K562 (cell line): ENCODE measurements around the gene ALS2CL. TPM values are rescaled to one million over a fixed set of nuclear protein-coding genes. Genes with fewer than 3 reads are reported as not detected.
A peak's percentile ranks its signal among the peaks of the same experiment; 100 is the strongest.

Experiments used
- FOXJ3 ChIP-seq: sonication (generic); formaldehyde crosslinking; IDR thresholded peaks from 2 replicates; pipeline ENCODE4 v1.4.0; 2020; ENCODE audit warnings: mild to moderate bottlenecking, missing genetic modification reagents
- HLTF ChIP-seq: fragments of 450-650 bp; IDR thresholded peaks from 2 replicates; pipeline ENCODE4 v1.6.1; 2016
- KAT2B ChIP-seq: IDR thresholded peaks from one replicate; pipeline ENCODE4 v1.6.1; 2012; ENCODE audit warnings: low read depth, mild to moderate bottlenecking, control low read depth, inconsistent platforms, low read length, moderate library complexity
- KLF13 ChIP-seq: fragments of 450-650 bp; IDR thresholded peaks from 2 replicates; pipeline ENCODE4 v1.6.1; 2016; ENCODE audit warnings: missing genetic modification characterization, low read depth, mild to moderate bottlenecking, missing compliant biosample characterization, moderate library complexity, borderline replicate concordance
- KLF16 ChIP-seq: IDR thresholded peaks from 2 replicates; pipeline ENCODE4 v1.6.1; 2016; ENCODE audit warnings: antibody characterized with exemption
- POU5F1 ChIP-seq: fragments of 150-350 bp; IDR thresholded peaks from 2 replicates; pipeline ENCODE4 v1.6.1; 2014; ENCODE audit warnings: borderline replicate concordance, low read length, low read depth, mild to moderate bottlenecking; ENCODE audit not compliant: partially characterized antibody
- RBM34 ChIP-seq: fragments of 200-400 bp; formaldehyde crosslinking; IDR thresholded peaks from 2 replicates; pipeline ENCODE4 v1.6.1; 2018; ENCODE audit warnings: low read length, borderline replicate concordance; ENCODE audit not compliant: insufficient read depth
- SIX5 ChIP-seq, 2 experiments: IDR thresholded peaks; 2 replicates each; pipeline ENCODE4 v1.6.1; 2011; ENCODE audit warnings: low read length in 2 of 2, borderline replicate concordance in 1 of 2, low read depth in 1 of 2, mild to moderate bottlenecking in 1 of 2, moderate library complexity in 1 of 2; ENCODE audit not compliant: insufficient read depth in 1 of 2
- STAG1 ChIP-seq: sonication (generic); formaldehyde crosslinking; IDR thresholded peaks from 2 replicates; pipeline ENCODE4 v1.5.0; 2020; ENCODE audit warnings: missing genetic modification reagents, borderline replicate concordance
- TCF7 ChIP-seq: sonication (generic); IDR thresholded peaks from 2 replicates; pipeline ENCODE4 v1.6.1; 2016; ENCODE audit warnings: antibody characterized with exemption, borderline replicate concordance
- ZFPM2 ChIP-seq: fragments of 250-450 bp; sonication (Bioruptor Pico); IDR thresholded peaks from 2 replicates; pipeline ENCODE4 v1.5.1; 2022; ENCODE audit warnings: mild to moderate bottlenecking
- ZNF143 ChIP-seq: sonication (generic); formaldehyde crosslinking; IDR thresholded peaks from 2 replicates; pipeline ENCODE4 v1.9.0; 2022; ENCODE audit warnings: mild to moderate bottlenecking, missing genetic modification reagents
- ZNF707 ChIP-seq: fragments of 250-450 bp; sonication (Bioruptor Pico); conservative IDR thresholded peaks from 2 replicates; pipeline ENCODE4 v1.8.0; 2022; ENCODE audit warnings: inconsistent platforms, mild to moderate bottlenecking, moderate library complexity
- polyA plus RNA-seq, 8 experiments: library from polyadenylated mRNA; depleted of rRNA in 4 of 8; stranded (reverse) in 5 of 8; unstranded in 3 of 8; fragments of >200 nt; fragmentation: Nextera tagmentation in 2 of 8; fragmentation: Illumina TruSeq in 1 of 8; extraction: Ambion mirVana in 2 of 8; extraction: Trizol in 1 of 8; gene quantifications; 2 replicates each; pipeline versions ENCODE4 v1.2.1 to v1.2.3, GENCODE V29; 2011 to 2014; ENCODE audit warnings: inconsistent platforms in 1 of 8, missing spikeins in 1 of 8
- total RNA-seq, 7 experiments: library from RNA; depleted of rRNA in 6 of 7; stranded (reverse); fragments of >200 nt in 6 of 7; fragmentation: Illumina TruSeq in 2 of 7; extraction: Trizol in 2 of 7; gene quantifications; 2 replicates each; pipeline versions ENCODE4 v1.2.1 to v1.2.3, GENCODE V29; 2011 to 2021; ENCODE audit warnings: low replicate concordance in 1 of 7
- TF ChIP-seq, protein P1 (sequence below): fragments of 450-650 bp; IDR thresholded peaks from 2 replicates; pipeline ENCODE4 v1.6.1; 2016
- TF ChIP-seq, protein P2 (sequence below): fragments of 250-450 bp; sonication (Bioruptor Pico); IDR thresholded peaks from 2 replicates; pipeline ENCODE4 v1.4.0; 2020; ENCODE audit warnings: mild to moderate bottlenecking, moderate library complexity
- TF ChIP-seq, protein P3 (sequence below): sonication (generic); formaldehyde crosslinking; IDR thresholded peaks from 2 replicates; pipeline ENCODE4 v1.4.0; 2020; ENCODE audit warnings: mild to moderate bottlenecking, missing genetic modification reagents
- TF ChIP-seq, protein P4 (sequence below): fragments of 450-650 bp; formaldehyde crosslinking; IDR thresholded peaks from 2 replicates; pipeline ENCODE4 v1.4.0; 2020; ENCODE audit warnings: mild to moderate bottlenecking, moderate library complexity
- TF ChIP-seq, protein P5 (sequence below): fragments of 450-650 bp; formaldehyde crosslinking; IDR thresholded peaks from 2 replicates; pipeline ENCODE4 v1.4.0; 2020; ENCODE audit warnings: mild to moderate bottlenecking, mixed read lengths

ALS2CL gene
- total and polyA plus RNA-seq, 9 of the 15 experiments (the other 6 are each of a cell fraction or from before 2014, with no cell fraction given): 0.03 to 0.13 (median 0.05) TPM; not detected in 3

GRCh38 chr3:46705022-46705530 lies 11.6 kb upstream of the ALS2CL start (continued):
- TF ChIP-seq SIX5 (IDR thresholded peaks at IDR 0.05; ENCODE audit: borderline replicate concordance in 1 of 2, insufficient read depth in 1 of 2, low read depth in 1 of 2, low read length in 2 of 2): no peak
- TF ChIP-seq TCF7: no peak
- TF ChIP-seq KAT2B: no peak
- TF ChIP-seq, protein P1, sequence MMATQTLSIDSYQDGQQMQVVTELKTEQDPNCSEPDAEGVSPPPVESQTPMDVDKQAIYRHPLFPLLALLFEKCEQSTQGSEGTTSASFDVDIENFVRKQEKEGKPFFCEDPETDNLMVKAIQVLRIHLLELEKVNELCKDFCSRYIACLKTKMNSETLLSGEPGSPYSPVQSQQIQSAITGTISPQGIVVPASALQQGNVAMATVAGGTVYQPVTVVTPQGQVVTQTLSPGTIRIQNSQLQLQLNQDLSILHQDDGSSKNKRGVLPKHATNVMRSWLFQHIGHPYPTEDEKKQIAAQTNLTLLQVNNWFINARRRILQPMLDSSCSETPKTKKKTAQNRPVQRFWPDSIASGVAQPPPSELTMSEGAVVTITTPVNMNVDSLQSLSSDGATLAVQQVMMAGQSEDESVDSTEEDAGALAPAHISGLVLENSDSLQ: no peak
- TF ChIP-seq, protein P2, sequence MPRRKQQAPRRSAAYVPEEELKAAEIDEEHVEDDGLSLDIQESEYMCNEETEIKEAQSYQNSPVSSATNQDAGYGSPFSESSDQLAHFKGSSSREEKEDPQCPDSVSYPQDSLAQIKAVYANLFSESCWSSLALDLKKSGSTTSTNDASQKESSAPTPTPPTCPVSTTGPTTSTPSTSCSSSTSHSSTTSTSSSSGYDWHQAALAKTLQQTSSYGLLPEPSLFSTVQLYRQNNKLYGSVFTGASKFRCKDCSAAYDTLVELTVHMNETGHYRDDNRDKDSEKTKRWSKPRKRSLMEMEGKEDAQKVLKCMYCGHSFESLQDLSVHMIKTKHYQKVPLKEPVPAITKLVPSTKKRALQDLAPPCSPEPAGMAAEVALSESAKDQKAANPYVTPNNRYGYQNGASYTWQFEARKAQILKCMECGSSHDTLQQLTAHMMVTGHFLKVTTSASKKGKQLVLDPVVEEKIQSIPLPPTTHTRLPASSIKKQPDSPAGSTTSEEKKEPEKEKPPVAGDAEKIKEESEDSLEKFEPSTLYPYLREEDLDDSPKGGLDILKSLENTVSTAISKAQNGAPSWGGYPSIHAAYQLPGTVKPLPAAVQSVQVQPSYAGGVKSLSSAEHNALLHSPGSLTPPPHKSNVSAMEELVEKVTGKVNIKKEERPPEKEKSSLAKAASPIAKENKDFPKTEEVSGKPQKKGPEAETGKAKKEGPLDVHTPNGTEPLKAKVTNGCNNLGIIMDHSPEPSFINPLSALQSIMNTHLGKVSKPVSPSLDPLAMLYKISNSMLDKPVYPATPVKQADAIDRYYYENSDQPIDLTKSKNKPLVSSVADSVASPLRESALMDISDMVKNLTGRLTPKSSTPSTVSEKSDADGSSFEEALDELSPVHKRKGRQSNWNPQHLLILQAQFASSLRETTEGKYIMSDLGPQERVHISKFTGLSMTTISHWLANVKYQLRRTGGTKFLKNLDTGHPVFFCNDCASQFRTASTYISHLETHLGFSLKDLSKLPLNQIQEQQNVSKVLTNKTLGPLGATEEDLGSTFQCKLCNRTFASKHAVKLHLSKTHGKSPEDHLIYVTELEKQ: no peak
- no peak for TF ChIP-seq ZFPM2
- no peak for TF ChIP-seq POU5F1
- TF ChIP-seq, protein P3, sequence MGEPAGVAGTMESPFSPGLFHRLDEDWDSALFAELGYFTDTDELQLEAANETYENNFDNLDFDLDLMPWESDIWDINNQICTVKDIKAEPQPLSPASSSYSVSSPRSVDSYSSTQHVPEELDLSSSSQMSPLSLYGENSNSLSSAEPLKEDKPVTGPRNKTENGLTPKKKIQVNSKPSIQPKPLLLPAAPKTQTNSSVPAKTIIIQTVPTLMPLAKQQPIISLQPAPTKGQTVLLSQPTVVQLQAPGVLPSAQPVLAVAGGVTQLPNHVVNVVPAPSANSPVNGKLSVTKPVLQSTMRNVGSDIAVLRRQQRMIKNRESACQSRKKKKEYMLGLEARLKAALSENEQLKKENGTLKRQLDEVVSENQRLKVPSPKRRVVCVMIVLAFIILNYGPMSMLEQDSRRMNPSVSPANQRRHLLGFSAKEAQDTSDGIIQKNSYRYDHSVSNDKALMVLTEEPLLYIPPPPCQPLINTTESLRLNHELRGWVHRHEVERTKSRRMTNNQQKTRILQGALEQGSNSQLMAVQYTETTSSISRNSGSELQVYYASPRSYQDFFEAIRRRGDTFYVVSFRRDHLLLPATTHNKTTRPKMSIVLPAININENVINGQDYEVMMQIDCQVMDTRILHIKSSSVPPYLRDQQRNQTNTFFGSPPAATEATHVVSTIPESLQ: 0 out of 2 replicates have a peak, but pooled peaks have one; percentile 39
- TF ChIP-seq ZNF707 (CRISPR knock-in tag): no peak
- TF ChIP-seq, protein P4, sequence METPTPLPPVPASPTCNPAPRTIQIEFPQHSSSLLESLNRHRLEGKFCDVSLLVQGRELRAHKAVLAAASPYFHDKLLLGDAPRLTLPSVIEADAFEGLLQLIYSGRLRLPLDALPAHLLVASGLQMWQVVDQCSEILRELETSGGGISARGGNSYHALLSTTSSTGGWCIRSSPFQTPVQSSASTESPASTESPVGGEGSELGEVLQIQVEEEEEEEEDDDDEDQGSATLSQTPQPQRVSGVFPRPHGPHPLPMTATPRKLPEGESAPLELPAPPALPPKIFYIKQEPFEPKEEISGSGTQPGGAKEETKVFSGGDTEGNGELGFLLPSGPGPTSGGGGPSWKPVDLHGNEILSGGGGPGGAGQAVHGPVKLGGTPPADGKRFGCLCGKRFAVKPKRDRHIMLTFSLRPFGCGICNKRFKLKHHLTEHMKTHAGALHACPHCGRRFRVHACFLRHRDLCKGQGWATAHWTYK (CRISPR knock-in tag): 0 out of 2 replicates have a peak, but pooled peaks have one; percentile 15
- TF ChIP-seq ZNF143 (CRISPR knock-in tag): no peak
- TF ChIP-seq KLF13: peak; percentile 83; the same call in 1 of the 2 replicates
- TF ChIP-seq FOXJ3: no peak
- peak; percentile 99 for TF ChIP-seq STAG1
- no peak for TF ChIP-seq HLTF
- TF ChIP-seq RBM34: no peak
- TF ChIP-seq KLF16: 0 out of 2 replicates have a peak, but pooled peaks have one; percentile 51
- TF ChIP-seq, protein P5, sequence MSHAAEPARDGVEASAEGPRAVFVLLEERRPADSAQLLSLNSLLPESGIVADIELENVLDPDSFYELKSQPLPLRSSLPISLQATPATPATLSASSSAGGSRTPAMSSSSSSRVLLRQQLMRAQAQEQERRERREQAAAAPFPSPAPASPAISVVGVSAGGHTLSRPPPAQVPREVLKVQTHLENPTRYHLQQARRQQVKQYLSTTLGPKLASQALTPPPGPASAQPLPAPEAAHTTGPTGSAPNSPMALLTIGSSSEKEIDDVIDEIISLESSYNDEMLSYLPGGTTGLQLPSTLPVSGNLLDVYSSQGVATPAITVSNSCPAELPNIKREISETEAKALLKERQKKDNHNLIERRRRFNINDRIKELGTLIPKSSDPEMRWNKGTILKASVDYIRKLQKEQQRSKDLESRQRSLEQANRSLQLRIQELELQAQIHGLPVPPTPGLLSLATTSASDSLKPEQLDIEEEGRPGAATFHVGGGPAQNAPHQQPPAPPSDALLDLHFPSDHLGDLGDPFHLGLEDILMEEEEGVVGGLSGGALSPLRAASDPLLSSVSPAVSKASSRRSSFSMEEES (CRISPR knock-in tag): no peak
